Spleen (tissue), 7 donors: ENCODE data around the gene ITGB2.
A peak's percentile ranks its signal among the peaks of the same experiment; 100 is the strongest.

Experiments
- CTCF ChIP-seq, 11 experiments: fragments of 200-600 bp in 7 of 11; fragments of 450-650 bp in 4 of 11; sonication (generic) in 4 of 11; IDR thresholded peaks in 8 of 11; conservative IDR thresholded peaks in 3 of 11; 1 replicate in 7 of 11; 2 replicates in 4 of 11; pipeline versions ENCODE4 v1.4.0 to v1.8.0; 2016 to 2021; ENCODE audit warnings: antibody characterized with exemption in 11 of 11, inconsistent platforms in 4 of 11, mild to moderate bottlenecking in 1 of 11
- POLR2A ChIP-seq, 3 donors: fragments of 450-650 bp; IDR thresholded peaks; one replicate each; pipeline ENCODE4 v1.5.1; 2017; ENCODE audit warnings: antibody characterized with exemption in 3 of 3, mild to moderate bottlenecking in 1 of 3
- POLR2AphosphoS5 ChIP-seq, 3 donors: sonication (generic); formaldehyde crosslinking; IDR thresholded peaks; one replicate each; pipeline ENCODE4 v1.5.1; 2017; ENCODE audit warnings: antibody characterized with exemption in 3 of 3
- donor health status: DM: no; HTN: no; CAD: no; lungs with moderate emphysema.
- donor health status: DM: no; HTN: no; CAD: no.
- donor health status: DM: no; HTN: no; CAD: no.

GRCh38 chr21:44865561-44866280 lies 55.0 kb downstream of the ITGB2 start:
- TF ChIP-seq CTCF (IDR thresholded peaks at IDR 0.05 in 8 of 11, conservative IDR thresholded peaks at IDR 0.05 in 3 of 11) (no peak), POLR2A (IDR thresholded peaks at IDR 0.05) (no peak), POLR2AphosphoS5 (IDR thresholded peaks at IDR 0.05) (peak in 1 of 3 donors; percentile 53)
